Left hindlimb (tissue), 1 donor: Measurements from ENCODE around the gene PCCA.
"Not testable (repeated sequence)": the region's sequence is repeated elsewhere in the genome, so short reads cannot be mapped to it uniquely, and the experiment has no call there.

Source experiments
- DNase-seq: peaks from one replicate; pipeline ENCODE4 v3.0.0-alpha.2; 2018

PCCA gene

GRCh38 chr13:100247937-100248336 is 159.0 kb downstream of the PCCA start:
- DNase-seq: no peak

- no peak for DNase-seq
These were observed 165.1 kb downstream of the PCCA start for GRCh38 chr13:100254002-100254401.

- DNase-seq: no peak
These were observed 173.5 kb downstream of the PCCA start for GRCh38 chr13:100262404-100262803.

GRCh38 chr13:100266026-100266425 is 177.1 kb downstream of the PCCA start:
- DNase-seq: no peak

- DNase-seq: peak; percentile 56
These were observed 180.9 kb downstream of the PCCA start for GRCh38 chr13:100269837-100270236.

GRCh38 chr13:100273138-100273537 is 184.2 kb downstream of the PCCA start:
- no peak for DNase-seq

GRCh38 chr13:100273552-100273951 is 184.7 kb downstream of the PCCA start:
- DNase-seq: no peak

- no peak for DNase-seq
These were observed 186.1 kb downstream of the PCCA start for GRCh38 chr13:100274942-100275506.

- no peak for DNase-seq
These were observed 186.9 kb downstream of the PCCA start for GRCh38 chr13:100275746-100276145.

- DNase-seq: no peak
These were observed 191.8 kb downstream of the PCCA start for GRCh38 chr13:100280681-100281080.

GRCh38 chr13:100282306-100282705 is 193.4 kb downstream of the PCCA start:
- DNase-seq: not testable (repeated sequence)

- DNase-seq: no peak
These were observed 201.4 kb downstream of the PCCA start for GRCh38 chr13:100290165-100290801.

GRCh38 chr13:100291624-100292023 is 202.7 kb downstream of the PCCA start:
- DNase-seq: no peak

GRCh38 chr13:100297413-100297812 is 208.5 kb downstream of the PCCA start:
- DNase-seq: no peak

GRCh38 chr13:100298116-100298681 is 209.3 kb downstream of the PCCA start:
- DNase-seq: no peak

GRCh38 chr13:100298691-100299090 is 209.8 kb downstream of the PCCA start:
- no peak for DNase-seq

- DNase-seq: no peak
These were observed 211.3 kb downstream of the PCCA start for GRCh38 chr13:100300243-100300642.

- DNase-seq: no peak
These were observed 211.8 kb downstream of the PCCA start for GRCh38 chr13:100300708-100301107.

GRCh38 chr13:100301418-100301817 is 212.5 kb downstream of the PCCA start:
- DNase-seq: no peak

GRCh38 chr13:100302391-100302790 is 213.5 kb downstream of the PCCA start:
- no peak for DNase-seq

- no peak for DNase-seq
These were observed 215.3 kb downstream of the PCCA start for GRCh38 chr13:100304229-100304628.

- no peak for DNase-seq
These were observed 216.5 kb downstream of the PCCA start for GRCh38 chr13:100305398-100305797.

GRCh38 chr13:100306030-100306429 is 217.1 kb downstream of the PCCA start:
- no peak for DNase-seq

GRCh38 chr13:100306434-100306999 is 217.6 kb downstream of the PCCA start:
- no peak for DNase-seq
